Heart right ventricle (tissue), 16 donors: Measurements from ENCODE around the gene RBMS3. TPM values are rescaled to one million over a fixed set of nuclear protein-coding genes. Genes with fewer than 3 reads are reported as not detected.

Source experiments
- ATAC-seq, 8 donors: fragments of 200-7000 bp; cut with Tn5 transposase; one replicate each; pipeline ENCODE4 v1.9.1; 2020; ENCODE audit warnings: mild to moderate bottlenecking in 8 of 8, moderate library complexity in 8 of 8, moderate number of reproducible peaks in 1 of 8
- DNase-seq, 2 donors: peaks; one replicate each; pipeline ENCODE4 v3.0.0-alpha.2; 2020
- H3K27ac ChIP-seq, 10 donors: fragments of 200-600 bp; sonication (generic) in 2 of 10; one replicate each; pipeline versions ENCODE4 v1.5.0 to v1.8.0; 2020 to 2022; ENCODE audit warnings: mild to moderate bottlenecking in 3 of 10
- H3K27me3 ChIP-seq, 7 donors: fragments of 200-600 bp; one replicate each; pipeline ENCODE4 v1.8.0; 2021 to 2022; ENCODE audit warnings: mild to moderate bottlenecking in 2 of 7
- H3K36me3 ChIP-seq, 9 donors: fragments of 200-600 bp; sonication (generic) in 1 of 9; one replicate each; pipeline versions ENCODE4 v1.5.0 to v1.8.0; 2020 to 2022; ENCODE audit warnings: mild to moderate bottlenecking in 2 of 9
- H3K4me1 ChIP-seq, 9 donors: fragments of 200-600 bp; sonication (generic) in 1 of 9; one replicate each; pipeline versions ENCODE4 v1.5.0 to v1.8.0; 2020 to 2022; ENCODE audit warnings: mild to moderate bottlenecking in 4 of 9
- H3K4me3 ChIP-seq, 10 donors: fragments of 200-600 bp; sonication (generic) in 2 of 10; one replicate each; pipeline versions ENCODE4 v1.5.0 to v1.8.0; 2020 to 2022; ENCODE audit warnings: mild to moderate bottlenecking in 7 of 10, moderate library complexity in 2 of 10
- H3K9me3 ChIP-seq, 11 donors: fragments of 200-600 bp in 10 of 11; sonication (generic) in 2 of 11; one replicate each; pipeline versions ENCODE4 v1.5.0 to v1.8.0; 2013 to 2022; ENCODE audit warnings: mild to moderate bottlenecking in 2 of 11, control low read depth in 1 of 11, moderate library complexity in 1 of 11
- CTCF ChIP-seq, 9 donors: fragments of 200-600 bp; sonication (generic) in 2 of 9; IDR thresholded peaks; one replicate each; pipeline versions ENCODE4 v1.5.0 to v1.8.0; 2021 to 2022; ENCODE audit warnings: antibody characterized with exemption in 9 of 9, mild to moderate bottlenecking in 5 of 9, moderate library complexity in 1 of 9
- WGBS, 2 donors: extraction: QIAGEN DNeasy Blood & Tissue Kit; methylation state at CpG; one replicate each; pipeline ENCODE4 v1.1.7; 2013; ENCODE audit warnings: inconsistent platforms in 1 of 2; 5-methylcytosine and 5-hydroxymethylcytosine counted together
- intact Hi-C, 10 donors: fragments of 100-400 bp; cut with DNase I; formaldehyde crosslinking; loops; one replicate each; pipeline versions ENCODE4 v1.11.1 to v1.14.2; 2022
- polyA plus RNA-seq, 2 donors: library from polyadenylated mRNA; stranded (reverse); fragments of 200-250 nt; gene quantifications; one replicate each; pipeline ENCODE4 v1.2.3, GENCODE V29; 2013
- total RNA-seq, 10 donors: library from RNA; stranded (reverse); fragmentation: NEBNext Ultra II Directional in 3 of 10; extraction: Animal tissue kit (Norgen Biotek cat#: 25700) in 3 of 10; gene quantifications; one replicate each; pipeline versions ENCODE4 v1.2.1 to v1.2.4, GENCODE V29; 2021 to 2023
- donor health status: Arrhythmogenic right ventricular cardiomyopathy.
- donor health status: ischemic (EF 13 %, LVEDD 7.1; RV severe dilation, severe dysfunction).
- donor health status: healthy with polysubstance abuse.
- donor health status: DM: no; HTN: yes; CAD: no.
- donor health status: DM: no; HTN: no; CAD: no.
- donor health status: ischemic (EF 25% LVEDD 6.9; RV normal size, moderate dysfunction).
- donor health status: ischemic (EF 25% LVEDD 5.7; RV mildly dilated, moderate dysfunction).
- donor health status: healthy.
- donor health status: DM: yes; HTN: yes; CAD: no.
- donor health status: Ischemic cardiomyopathy.
- donor health status: ischemic (EF 35%, LVEDD 5.7; RV mildly dilated, moderate dysfunction).
- donor health status: nonischemic (EF 11% LVEDD 7.7; RV severe dilation, severe dysfunction).
- donor health status: DM: yes; HTN: yes; CAD: no.
- donor health status: PGD.
- donor health status: ischemic (EF 29% LVEDD 5.4; RV normal size, mild dysfunction).
- donor health status: nonischemic (EF 23%, LVEDD 6.1; RV moderate dilation, normal function).

RBMS3 gene
- total and polyA plus RNA-seq, 12 donors = 3.2 to 41.1 (median 26.4) TPM

GRCh38 chr3:29576675-29577074 lies 295.8 kb downstream of the RBMS3 start:
- DNase-seq (no peak), ATAC-seq (peak in 4 of 8 donors; percentile 8 to 29 (median 20))
- Histone ChIP-seq H3K27me3 (no peaks in the 10 kb centered on the region), H3K9me3 (peaks cover 0 to 11% (median 1%) of the 10 kb centered on the region in 11 donors), H3K36me3 (no peaks in the 10 kb centered on the region), H3K27ac (peak overlapping the region in 1 of 10 donors; percentile 32), H3K4me3 (no peak overlapping the region), H3K4me1 (peaks cover 0 to 19% (median 10%) of the 10 kb centered on the region in 9 donors)
- TF ChIP-seq CTCF (IDR thresholded peaks at IDR 0.05) = no peak
- intact Hi-C loops = no loop called here

DNA sequence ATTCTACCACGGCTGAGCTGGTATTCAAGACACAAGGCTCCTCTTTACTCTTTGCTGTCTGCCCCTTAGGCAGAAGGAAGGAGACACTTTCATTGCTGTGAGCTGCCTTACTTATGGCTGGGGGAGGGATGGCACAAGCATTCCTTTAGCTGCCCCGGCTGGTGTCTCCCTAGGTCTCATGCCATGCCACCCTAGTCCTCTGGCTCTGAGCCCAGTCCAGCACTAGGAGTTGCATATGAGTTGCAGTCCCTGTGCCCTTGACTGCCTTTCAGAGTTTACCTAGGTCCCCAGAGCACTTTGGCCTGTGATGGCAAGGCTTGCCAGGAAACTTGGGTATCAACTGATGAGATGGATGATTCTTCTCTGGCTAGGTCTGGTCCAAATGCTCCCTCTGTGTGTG lies 296.4 kb downstream of the RBMS3 start:
- Histone ChIP-seq H3K36me3 (no peaks in the 10 kb centered on the region), H3K4me3 (no peak overlapping the region), H3K27me3 (no peaks in the 10 kb centered on the region), H3K9me3 (peaks cover 0 to 5% (median 0%) of the 10 kb centered on the region in 11 donors), H3K4me1 (peaks cover 0 to 22% (median 11%) of the 10 kb centered on the region in 9 donors), H3K27ac (peak overlapping the region in 2 of 10 donors; percentile 28 to 32)
- whole genome bisulfite sequencing, 2 donors = 67 to 74% methylated on average over 2 of the region's 2 CpGs
- DNase-seq (peak; percentile 47 to 61), ATAC-seq (peak in 7 of 8 donors; percentile 69 to 93 (median 82))
- intact Hi-C loops = no loop called here
- no peak for TF ChIP-seq CTCF (IDR thresholded peaks at IDR 0.05)

DNA sequence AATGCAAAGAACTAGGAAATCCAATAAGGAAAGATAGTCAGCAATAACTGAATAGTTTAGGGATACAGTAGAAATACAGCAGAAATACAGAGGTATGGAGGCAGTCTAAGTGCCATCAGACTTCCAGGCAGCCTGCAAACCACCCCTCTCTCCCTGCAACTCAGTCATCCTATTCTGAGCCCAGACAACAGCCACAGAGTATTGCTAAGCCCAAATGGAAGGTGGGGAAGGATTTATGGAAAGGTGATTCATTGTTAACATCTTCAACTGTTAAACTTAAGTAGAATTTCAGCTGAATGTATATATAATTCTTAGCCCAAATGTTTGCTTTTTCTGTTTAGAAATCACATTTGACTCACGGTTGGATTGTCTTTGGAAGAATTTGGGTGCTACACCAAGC lies 300.4 kb downstream of the RBMS3 start:
- H3K9me3 ChIP-seq = no peaks in the 10 kb centered on the region
- no peak overlapping the region for H3K4me3 ChIP-seq
- WGBS, 2 donors = 84 to 91% methylated on average over 1 of the region's 1 CpG
- DNase-seq = no peak
- no peaks in the 10 kb centered on the region for H3K36me3 ChIP-seq
- no peak overlapping the region for H3K27ac ChIP-seq
- ATAC-seq = no peak
- H3K4me1 ChIP-seq = peaks cover 0 to 38% (median 11%) of the 10 kb centered on the region in 9 donors
- no peak for TF ChIP-seq CTCF (IDR thresholded peaks at IDR 0.05)
- intact Hi-C loops = no loop called here
- H3K27me3 ChIP-seq = no peaks in the 10 kb centered on the region

DNA sequence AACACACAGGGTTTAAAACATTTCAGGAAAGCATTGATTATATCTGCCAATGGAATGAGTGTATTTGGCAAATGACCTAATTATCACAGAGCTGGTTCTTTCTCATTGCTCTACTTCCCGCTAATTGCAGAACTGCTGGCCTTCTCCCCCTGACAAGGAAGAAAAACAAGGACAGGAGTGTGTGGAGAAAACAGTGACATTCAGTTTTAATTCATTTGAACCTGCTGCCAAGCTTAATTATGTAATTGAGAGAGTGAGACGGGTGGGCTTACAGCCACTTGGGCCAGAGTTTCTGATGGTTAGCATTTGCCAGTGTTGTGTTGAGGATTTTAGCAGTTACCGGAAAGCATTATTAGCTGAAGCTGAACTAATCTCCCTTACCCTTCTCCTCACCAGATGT lies 301.4 kb downstream of the RBMS3 start:
- Histone ChIP-seq H3K36me3 (no peaks in the 10 kb centered on the region), H3K27me3 (no peaks in the 10 kb centered on the region), H3K4me1 (peaks cover 0 to 31% (median 8%) of the 10 kb centered on the region in 9 donors), H3K9me3 (no peaks in the 10 kb centered on the region), H3K4me3 (no peak overlapping the region), H3K27ac (peak overlapping the region in 1 of 10 donors; percentile 16)
- ATAC-seq (no peak), DNase-seq (no peak)
- 79 to 80% methylated on average over 3 of the region's 3 CpGs for WGBS, 2 donors
- no peak for TF ChIP-seq CTCF (IDR thresholded peaks at IDR 0.05)
- intact Hi-C loops = no loop called here
